Measurements from ENCODE around the gene BLNK.
A peak's percentile ranks its signal among the peaks of the same experiment; 100 is the strongest.

BLNK gene

GRCh38 chr10:96261930-96262329 is 9.4 kb downstream of the BLNK start:
- no peak for DNase-seq
- Mint-ChIP-seq H3K4me1 (peaks cover 66 to 95% of the 10 kb centered on the region in 2 donors), H3K27ac (peak overlapping the region; percentile 25), H3K9me3 (peaks cover 0 to 2% of the 10 kb centered on the region in 2 donors), H3K27me3 (no peaks in the 10 kb centered on the region), H3K36me3 (peaks cover 60 to 75% of the 10 kb centered on the region in 2 donors), H3K4me3 (no peak overlapping the region)
- peak in 1 of 2 donors; percentile 25 for ATAC-seq (replicated peaks)

DNA sequence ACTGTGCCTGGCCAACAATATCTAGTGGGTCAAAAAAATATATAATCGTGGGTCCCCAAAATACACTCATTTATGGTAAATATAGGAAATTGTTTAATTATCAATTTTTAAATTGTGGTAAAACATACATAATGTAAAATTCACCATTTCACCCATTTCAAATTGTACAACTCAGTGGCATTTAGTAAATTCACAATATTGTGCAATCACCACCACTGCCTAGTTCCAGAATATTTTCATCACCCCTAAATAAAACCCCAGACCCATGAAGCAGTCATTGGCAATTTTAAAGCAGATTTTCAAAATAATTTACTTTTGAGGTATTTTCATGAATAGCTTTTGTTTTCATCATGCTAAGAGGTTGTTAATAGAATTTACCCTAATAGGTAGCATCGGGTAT is 10.2 kb downstream of the BLNK start:
- ATAC-seq (replicated peaks), result no peak
- Mint-ChIP-seq H3K4me3 (no peak overlapping the region), H3K27ac (no peak overlapping the region), H3K27me3 (no peaks in the 10 kb centered on the region), H3K4me1 (peaks cover 65 to 93% of the 10 kb centered on the region in 2 donors), H3K36me3 (peaks cover 56 to 70% of the 10 kb centered on the region in 2 donors), H3K9me3 (peaks cover 0 to 2% of the 10 kb centered on the region in 2 donors)
- DNase-seq, result no peak

GRCh38 chr10:96260014-96260413 is 11.4 kb downstream of the BLNK start:
- DNase-seq (no peak), ATAC-seq (replicated peaks) (peak in 1 of 2 donors; percentile 49)
- Mint-ChIP-seq H3K9me3 (no peaks in the 10 kb centered on the region), H3K27me3 (no peaks in the 10 kb centered on the region), H3K36me3 (peaks cover 50 to 65% of the 10 kb centered on the region in 2 donors), H3K4me1 (peaks cover 62 to 90% of the 10 kb centered on the region in 2 donors), H3K4me3 (peak overlapping the region; percentile 8 to 28), H3K27ac (peak overlapping the region; percentile 86)

GRCh38 chr10:96259150-96259549 is 12.2 kb downstream of the BLNK start:
- H3K27ac Mint-ChIP-seq, result peak overlapping the region; percentile 87
- H3K4me3 Mint-ChIP-seq, result peak overlapping the region; percentile 33 to 55
- H3K9me3 Mint-ChIP-seq, result no peaks in the 10 kb centered on the region
- no peaks in the 10 kb centered on the region for H3K27me3 Mint-ChIP-seq
- H3K36me3 Mint-ChIP-seq, result peaks cover 55 to 66% of the 10 kb centered on the region in 2 donors
- H3K4me1 Mint-ChIP-seq, result peaks cover 60 to 90% of the 10 kb centered on the region in 2 donors
- DNase-seq (no peak), ATAC-seq (replicated peaks) (no peak)

DNA sequence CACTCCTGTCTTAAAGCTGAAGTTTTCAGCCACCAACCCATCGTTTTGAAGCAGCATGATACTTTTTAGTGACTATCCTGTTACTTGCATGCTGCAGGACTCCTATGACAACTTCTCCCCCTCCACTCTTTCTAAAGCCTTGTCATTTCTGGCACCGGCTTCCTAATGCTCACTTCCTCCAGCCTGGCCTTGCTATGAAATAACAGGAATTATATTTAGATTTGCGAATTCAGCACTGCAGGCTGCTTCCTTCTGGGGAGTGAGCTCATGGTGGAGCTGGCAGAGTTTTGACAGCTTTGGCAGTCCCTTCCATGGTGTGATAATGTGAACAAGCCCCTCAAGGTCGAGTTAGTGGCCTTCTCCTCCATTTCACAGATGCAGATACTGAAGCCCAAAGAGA is 13.4 kb downstream of the BLNK start:
- peaks cover 54 to 90% of the 10 kb centered on the region in 2 donors for H3K4me1 Mint-ChIP-seq
- H3K4me3 Mint-ChIP-seq, result peak overlapping the region; percentile 48 to 55
- H3K27ac Mint-ChIP-seq, result peak overlapping the region; percentile 84
- no peaks in the 10 kb centered on the region for H3K27me3 Mint-ChIP-seq
- no peak for DNase-seq
- no peaks in the 10 kb centered on the region for H3K9me3 Mint-ChIP-seq
- ATAC-seq (replicated peaks), result peak; percentile 67 to 69
- H3K36me3 Mint-ChIP-seq, result peaks cover 52 to 61% of the 10 kb centered on the region in 2 donors

DNA sequence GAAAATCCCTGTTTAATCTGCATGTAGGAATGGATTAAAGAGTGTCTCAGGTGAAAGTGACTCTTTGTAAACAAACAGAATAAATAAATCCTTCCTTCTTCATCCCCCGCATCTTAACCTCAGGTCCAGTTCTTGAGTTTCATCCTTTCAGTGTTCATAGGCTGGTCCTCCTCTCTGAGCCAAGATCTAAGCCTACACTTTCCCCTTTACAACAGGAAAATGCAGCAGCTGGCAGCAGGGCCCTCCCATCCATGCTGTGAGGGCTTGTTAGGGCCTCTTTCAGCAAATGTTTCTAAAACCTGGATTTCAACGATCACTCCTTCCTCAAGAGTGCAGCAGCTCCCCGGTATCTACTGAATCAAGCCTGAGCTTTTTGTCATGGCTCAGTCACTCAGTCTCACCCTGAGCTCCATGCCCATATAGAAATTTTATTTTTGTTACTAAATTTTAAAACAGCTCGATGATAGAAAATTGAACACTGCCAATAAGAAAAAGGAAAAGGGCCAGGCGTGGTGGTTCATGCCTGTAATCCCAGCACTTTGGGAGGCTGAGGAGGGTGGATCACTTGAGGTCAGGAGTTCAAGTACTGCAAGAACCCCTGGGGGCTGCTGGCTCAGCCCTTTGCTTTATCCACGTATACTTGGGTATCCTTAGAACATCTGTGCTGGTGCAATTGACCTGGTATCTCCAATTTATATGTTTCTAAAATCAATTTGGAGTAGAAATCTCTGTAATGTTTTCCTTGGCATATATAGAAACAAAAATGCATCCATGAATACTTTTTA is 15.6 kb downstream of the BLNK start:
- H3K27ac Mint-ChIP-seq, result no peak overlapping the region
- H3K9me3 Mint-ChIP-seq, result no peaks in the 10 kb centered on the region
- ATAC-seq (replicated peaks) (no peak), DNase-seq (no peak)
- H3K4me3 Mint-ChIP-seq, result no peak overlapping the region
- no peaks in the 10 kb centered on the region for H3K27me3 Mint-ChIP-seq
- H3K4me1 Mint-ChIP-seq, result peaks cover 54 to 89% of the 10 kb centered on the region in 2 donors
- peaks cover 56 to 59% of the 10 kb centered on the region in 2 donors for H3K36me3 Mint-ChIP-seq

- no peaks in the 10 kb centered on the region for H3K9me3 Mint-ChIP-seq
- no peaks in the 10 kb centered on the region for H3K27me3 Mint-ChIP-seq
- H3K4me1 Mint-ChIP-seq, result peaks cover 53 to 87% of the 10 kb centered on the region in 2 donors
- H3K27ac Mint-ChIP-seq, result peak overlapping the region; percentile 87
- no peak for ATAC-seq (replicated peaks)
- no peak overlapping the region for H3K4me3 Mint-ChIP-seq
- peaks cover 52 to 58% of the 10 kb centered on the region in 2 donors for H3K36me3 Mint-ChIP-seq
- no peak for DNase-seq
These were observed 16.4 kb downstream of the BLNK start for GRCh38 chr10:96254976-96255375.

- Mint-ChIP-seq H3K27ac (peak overlapping the region; percentile 75), H3K9me3 (peaks cover 0 to 4% of the 10 kb centered on the region in 2 donors), H3K4me1 (peaks cover 50 to 82% of the 10 kb centered on the region in 2 donors), H3K27me3 (no peaks in the 10 kb centered on the region), H3K36me3 (peaks cover 51 to 62% of the 10 kb centered on the region in 2 donors), H3K4me3 (no peak overlapping the region)
- DNase-seq (no peak), ATAC-seq (replicated peaks) (peak in 1 of 2 donors; percentile 29)
These were observed 18.6 kb downstream of the BLNK start for GRCh38 chr10:96252730-96253129.

- H3K27ac Mint-ChIP-seq, result peak overlapping the region; percentile 90
- no peaks in the 10 kb centered on the region for H3K27me3 Mint-ChIP-seq
- H3K4me1 Mint-ChIP-seq, result peaks cover 38 to 70% of the 10 kb centered on the region in 2 donors
- peaks cover 0 to 4% of the 10 kb centered on the region in 2 donors for H3K9me3 Mint-ChIP-seq
- H3K36me3 Mint-ChIP-seq, result peaks cover 48 to 63% of the 10 kb centered on the region in 2 donors
- ATAC-seq (replicated peaks), result no peak
- DNase-seq, result no peak
- H3K4me3 Mint-ChIP-seq, result no peak overlapping the region
These were observed 21.0 kb downstream of the BLNK start for GRCh38 chr10:96250349-96250748.

DNA sequence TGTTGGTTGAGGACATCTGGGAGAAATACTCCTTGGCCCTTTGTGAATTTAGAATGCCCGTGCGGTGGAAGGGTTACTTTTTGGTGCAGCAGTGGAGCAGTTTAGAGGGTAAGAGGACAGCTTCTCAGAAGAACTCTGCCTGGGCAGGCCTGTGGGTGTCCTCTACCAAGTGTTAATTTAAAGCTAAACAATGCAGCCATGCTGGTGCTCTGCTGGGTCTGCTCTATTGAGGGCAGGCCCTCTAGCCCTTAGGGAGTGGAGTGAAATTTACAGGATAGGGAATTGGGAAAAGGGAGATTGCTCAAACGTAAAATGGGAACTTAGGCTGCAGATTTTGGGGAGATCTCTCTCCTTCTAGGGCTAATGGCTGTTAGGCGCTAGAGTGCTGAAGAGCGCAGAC is 22.1 kb downstream of the BLNK start:
- DNase-seq (no peak), ATAC-seq (replicated peaks) (no peak)
- H3K9me3 Mint-ChIP-seq, result peaks cover 0 to 4% of the 10 kb centered on the region in 2 donors
- no peak overlapping the region for H3K4me3 Mint-ChIP-seq
- H3K27me3 Mint-ChIP-seq, result no peaks in the 10 kb centered on the region
- peak overlapping the region; percentile 90 for H3K27ac Mint-ChIP-seq
- peaks cover 40 to 67% of the 10 kb centered on the region in 2 donors for H3K4me1 Mint-ChIP-seq
- H3K36me3 Mint-ChIP-seq, result peaks cover 49 to 61% of the 10 kb centered on the region in 2 donors

DNA sequence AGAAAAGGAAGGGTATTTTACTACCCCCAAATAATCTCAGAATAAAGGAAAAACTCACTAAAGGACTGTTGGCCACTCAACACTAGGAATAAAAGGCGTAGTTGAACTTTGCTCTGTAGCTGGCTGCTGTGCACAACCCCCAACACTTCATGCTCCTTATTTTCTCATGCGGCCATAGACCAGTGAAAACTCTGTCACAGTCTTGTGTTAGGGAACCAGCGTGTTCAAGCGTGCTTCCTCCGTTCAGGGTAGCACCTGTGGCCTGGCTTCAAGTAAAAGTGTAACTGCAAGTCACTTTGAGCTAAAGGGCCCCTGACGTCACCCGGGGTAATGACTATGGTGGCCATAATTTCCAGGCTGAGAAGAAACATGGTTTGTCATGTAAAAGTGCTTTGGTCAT is 27.0 kb downstream of the BLNK start:
- H3K27me3 Mint-ChIP-seq, result no peaks in the 10 kb centered on the region
- ATAC-seq (replicated peaks), result peak; percentile 99

DNA sequence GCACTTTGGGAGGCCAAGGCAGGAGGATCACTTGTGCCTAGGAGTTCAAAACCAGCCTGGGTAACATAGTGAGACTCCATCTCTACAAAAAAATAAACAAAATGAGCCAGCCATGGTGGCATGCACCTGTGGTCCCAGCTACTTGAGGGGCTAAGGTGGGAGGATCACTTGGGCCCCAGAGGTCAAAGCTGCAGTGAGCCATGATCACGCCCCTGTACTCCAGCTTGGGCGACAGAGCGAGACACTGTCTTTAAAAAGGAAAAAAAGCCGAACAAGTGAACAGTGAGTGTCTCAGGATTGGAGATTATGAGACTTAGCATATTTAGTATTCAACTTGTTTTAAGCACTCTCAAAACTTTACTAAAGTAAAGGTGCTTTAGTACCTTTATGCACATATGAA is 28.1 kb downstream of the BLNK start:
- Mint-ChIP-seq H3K27ac (peak overlapping the region; percentile 52), H3K4me3 (peak overlapping the region; percentile 23 to 25), H3K36me3 (peaks cover 64 to 78% of the 10 kb centered on the region in 2 donors), H3K9me3 (peaks cover 6 to 7% of the 10 kb centered on the region in 2 donors), H3K27me3 (no peaks in the 10 kb centered on the region), H3K4me1 (peaks cover 46 to 71% of the 10 kb centered on the region in 2 donors)
- DNase-seq (no peak), ATAC-seq (replicated peaks) (no peak)

More for the DNA sequence above, 27.0 kb downstream of the BLNK start:
- peak; percentile 81 for DNase-seq
- peaks cover 62 to 76% of the 10 kb centered on the region in 2 donors for H3K36me3 Mint-ChIP-seq
- peak overlapping the region; percentile 40 to 60 for H3K4me3 Mint-ChIP-seq
- H3K4me1 Mint-ChIP-seq, result peaks cover 43 to 71% of the 10 kb centered on the region in 2 donors
- peaks cover 7 to 10% of the 10 kb centered on the region in 2 donors for H3K9me3 Mint-ChIP-seq
- H3K27ac Mint-ChIP-seq, result peak overlapping the region; percentile 97

- peaks cover 50 to 75% of the 10 kb centered on the region in 2 donors for H3K4me1 Mint-ChIP-seq
- peaks cover 67 to 81% of the 10 kb centered on the region in 2 donors for H3K36me3 Mint-ChIP-seq
These were observed 28.5 kb downstream of the BLNK start for GRCh38 chr10:96242822-96243221.

DNA sequence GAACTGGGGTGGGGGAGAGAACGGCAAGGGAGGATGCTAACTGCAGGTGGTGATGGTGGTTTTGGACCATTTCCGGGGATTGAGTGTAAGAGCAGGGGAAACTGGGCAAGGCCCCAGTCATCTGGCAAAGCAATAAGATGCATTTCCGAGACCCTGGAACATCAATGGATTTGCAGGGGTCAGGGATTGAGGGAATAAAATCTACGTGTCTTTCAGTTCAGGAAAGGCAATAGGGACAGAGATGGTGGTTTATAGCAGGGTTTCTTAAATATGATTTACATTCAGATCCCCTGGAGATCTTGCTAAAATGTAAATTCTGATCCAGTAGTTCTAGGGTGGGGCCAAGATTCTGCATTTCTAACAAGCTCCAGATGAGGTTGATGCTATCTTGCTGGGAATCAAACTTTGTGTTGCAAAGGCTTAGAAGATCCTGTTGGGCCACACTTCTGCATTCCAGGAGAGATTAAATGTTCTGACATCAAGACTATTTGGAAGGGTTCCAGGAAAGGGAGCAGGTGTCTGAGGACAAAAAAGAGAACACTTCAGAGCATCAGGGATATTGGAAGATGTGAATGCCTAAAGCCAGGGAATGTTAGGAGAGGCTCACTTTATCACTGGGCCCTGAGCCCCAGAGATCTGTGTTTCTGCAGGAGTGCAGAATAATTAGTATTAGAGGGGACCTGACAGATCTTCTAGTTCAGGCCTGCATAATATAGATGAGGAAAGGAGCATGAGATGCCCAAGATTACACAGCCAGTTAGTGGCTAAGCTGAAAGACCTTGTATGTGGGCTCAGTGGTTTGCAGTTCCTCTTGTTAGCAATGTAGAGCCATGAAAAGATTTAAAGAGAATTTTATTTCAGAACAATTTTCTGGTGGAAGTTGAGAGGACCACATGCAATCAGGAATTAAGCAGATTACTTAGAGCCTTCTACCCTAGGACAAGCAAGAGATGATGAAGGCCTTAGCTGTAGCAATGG is 32.4 kb downstream of the BLNK start:
- H3K27ac Mint-ChIP-seq, result peak overlapping the region; percentile 94
- H3K9me3 Mint-ChIP-seq, result peaks cover 6 to 7% of the 10 kb centered on the region in 2 donors
- DNase-seq, result no peak
- ATAC-seq (replicated peaks), result peak; percentile 62 to 70
- peaks cover 67 to 97% of the 10 kb centered on the region in 2 donors for H3K4me1 Mint-ChIP-seq
- no peaks in the 10 kb centered on the region for H3K27me3 Mint-ChIP-seq
- H3K36me3 Mint-ChIP-seq, result peaks cover 75 to 82% of the 10 kb centered on the region in 2 donors
- H3K4me3 Mint-ChIP-seq, result peak overlapping the region; percentile 51 to 66

More at GRCh38 chr10:96242822-96243221, 28.5 kb downstream of the BLNK start:
- ATAC-seq (replicated peaks) (no peak), DNase-seq (no peak)
- Mint-ChIP-seq H3K27ac (peak overlapping the region; percentile 52), H3K9me3 (peaks cover 6 to 7% of the 10 kb centered on the region in 2 donors), H3K4me3 (peak overlapping the region in 1 of 2 donors; percentile 1), H3K27me3 (no peaks in the 10 kb centered on the region)

Data from stimulated activated naive B cell treated with anti-CD40 and anti-IgM and Interleukin-4, amounts not matched to agents 10 μg/mL and 1 μg/mL and 100 μg/mL, for 72 hours (primary cell).